HUES6 (cell line): Measurements from ENCODE around the gene CCDC106.

Source experiments
- H3K27ac ChIP-seq: 2 replicates; pipeline ENCODE4 v1.7.0; 2013; ENCODE audit warnings: low read depth, mild to moderate bottlenecking, low read length, inconsistent platforms
- H3K27me3 ChIP-seq: 2 replicates; pipeline ENCODE4 v1.6.1; 2013; ENCODE audit warnings: low read length; ENCODE audit not compliant: control insufficient read depth, insufficient read depth
- H3K36me3 ChIP-seq: 2 replicates; pipeline ENCODE4 v1.6.1; 2013; ENCODE audit warnings: low read length; ENCODE audit not compliant: control insufficient read depth, insufficient read depth
- H3K4me1 ChIP-seq: 2 replicates; pipeline ENCODE4 v1.6.1; 2013; ENCODE audit warnings: low read length; ENCODE audit not compliant: control insufficient read depth, insufficient read depth
- H3K4me3 ChIP-seq: 2 replicates; pipeline ENCODE4 v1.5.1; 2013; ENCODE audit warnings: low read depth, low read length
- H3K9ac ChIP-seq: one replicate; pipeline ENCODE4 v1.6.1; 2013; ENCODE audit warnings: mild to moderate bottlenecking, low read length
- H3K9me3 ChIP-seq: 2 replicates; pipeline ENCODE4 v1.6.1; 2013; ENCODE audit warnings: low read depth, low read length; ENCODE audit not compliant: control insufficient read depth, insufficient read depth

CCDC106 gene

GRCh38 chr19:55605207-55605636 is 42.8 kb upstream of the CCDC106 start:
- Histone ChIP-seq H3K9ac (peak overlapping the region; percentile 71), H3K27me3 (no peaks in the 10 kb centered on the region), H3K4me1 (peaks cover 13% of the 10 kb centered on the region), H3K27ac (peak overlapping the region; percentile 64; the same call in 1 of the 2 replicates), H3K9me3 (no peaks in the 10 kb centered on the region), H3K36me3 (peaks cover 15% of the 10 kb centered on the region; the same call in 1 of the 2 replicates), H3K4me3 (peak overlapping the region; percentile 66)

- peak within 1 kb of the TSS; percentile 77; the same call in 1 of the 2 replicates for H3K27ac ChIP-seq
- peaks cover 13% of the 10 kb centered on the region for H3K4me1 ChIP-seq
- no peaks in the 10 kb centered on the region for H3K27me3 ChIP-seq
- peak within 1 kb of the TSS; percentile 77 for H3K4me3 ChIP-seq
- H3K9me3 ChIP-seq, result no peaks in the 10 kb centered on the region
- H3K9ac ChIP-seq, result peak within 1 kb of the TSS; percentile 74
- peaks cover 15% of the 10 kb centered on the region; the same call in 1 of the 2 replicates for H3K36me3 ChIP-seq
Observed at GRCh38 chr19:55605637-55606470, 42.2 kb upstream of the CCDC106 start, which contains the start of gene ZNF865. ZNF865 (plus strand) TSS chr19:55605647; CDS start chr19:55613619, 7,972 bp downstream.

GRCh38 chr19:55606471-55606787 is 41.6 kb upstream of the CCDC106 start:
- peaks cover 15% of the 10 kb centered on the region; the same call in 1 of the 2 replicates for H3K36me3 ChIP-seq
- H3K27ac ChIP-seq, result no peak overlapping the region
- no peaks in the 10 kb centered on the region for H3K9me3 ChIP-seq
- H3K27me3 ChIP-seq, result no peaks in the 10 kb centered on the region
- peak overlapping the region; percentile 53 for H3K9ac ChIP-seq
- peaks cover 13% of the 10 kb centered on the region for H3K4me1 ChIP-seq
- H3K4me3 ChIP-seq, result peak overlapping the region; percentile 77

- no peak overlapping the region for H3K27ac ChIP-seq
Observed at GRCh38 chr19:55606817-55607216, 41.2 kb upstream of the CCDC106 start.

GRCh38 chr19:55609326-55609725 is 38.7 kb upstream of the CCDC106 start:
- no peaks in the 10 kb centered on the region for H3K9me3 ChIP-seq
- no peak overlapping the region for H3K4me3 ChIP-seq
- H3K4me1 ChIP-seq, result peaks cover 9% of the 10 kb centered on the region
- H3K9ac ChIP-seq, result no peak overlapping the region
- no peak overlapping the region for H3K27ac ChIP-seq
- H3K27me3 ChIP-seq, result no peaks in the 10 kb centered on the region
- H3K36me3 ChIP-seq, result peaks cover 15% of the 10 kb centered on the region; the same call in 1 of the 2 replicates

More at GRCh38 chr19:55606817-55607216, 41.2 kb upstream of the CCDC106 start:
- Histone ChIP-seq H3K36me3 (peaks cover 15% of the 10 kb centered on the region; the same call in 1 of the 2 replicates), H3K9me3 (no peaks in the 10 kb centered on the region), H3K4me1 (peaks cover 13% of the 10 kb centered on the region), H3K4me3 (peak overlapping the region; percentile 77), H3K27me3 (no peaks in the 10 kb centered on the region), H3K9ac (peak overlapping the region; percentile 53)

- Histone ChIP-seq H3K27ac (no peak overlapping the region), H3K4me3 (no peak overlapping the region), H3K27me3 (no peaks in the 10 kb centered on the region), H3K9me3 (no peaks in the 10 kb centered on the region), H3K9ac (no peak overlapping the region), H3K36me3 (peaks cover 31% of the 10 kb centered on the region), H3K4me1 (peaks cover 4% of the 10 kb centered on the region)
Observed at GRCh38 chr19:55611300-55611982, 36.6 kb upstream of the CCDC106 start.

- Histone ChIP-seq H3K4me3 (no peak overlapping the region), H3K9me3 (no peaks in the 10 kb centered on the region), H3K27me3 (no peaks in the 10 kb centered on the region), H3K9ac (no peak overlapping the region), H3K36me3 (peaks cover 31% of the 10 kb centered on the region), H3K27ac (no peak overlapping the region), H3K4me1 (no peaks in the 10 kb centered on the region)
Observed at GRCh38 chr19:55611983-55612645, 35.9 kb upstream of the CCDC106 start.

GRCh38 chr19:55613396-55613795 is 34.6 kb upstream of the CCDC106 start:
- Histone ChIP-seq H3K9ac (no peak overlapping the region), H3K27ac (no peak overlapping the region), H3K36me3 (peaks cover 36% of the 10 kb centered on the region), H3K9me3 (no peaks in the 10 kb centered on the region), H3K27me3 (no peaks in the 10 kb centered on the region), H3K4me1 (no peaks in the 10 kb centered on the region), H3K4me3 (no peak overlapping the region)

- no peaks in the 10 kb centered on the region for H3K27me3 ChIP-seq
- no peaks in the 10 kb centered on the region for H3K4me1 ChIP-seq
- no peak overlapping the region for H3K9ac ChIP-seq
- H3K36me3 ChIP-seq, result peaks cover 34% of the 10 kb centered on the region
- H3K4me3 ChIP-seq, result no peak overlapping the region
- H3K27ac ChIP-seq, result no peak overlapping the region
- H3K9me3 ChIP-seq, result no peaks in the 10 kb centered on the region
Observed at GRCh38 chr19:55613930-55614710, 33.9 kb upstream of the CCDC106 start.

GRCh38 chr19:55614711-55615542 is 33.1 kb upstream of the CCDC106 start:
- H3K9ac ChIP-seq, result no peak overlapping the region
- H3K9me3 ChIP-seq, result no peaks in the 10 kb centered on the region
- H3K4me1 ChIP-seq, result no peaks in the 10 kb centered on the region
- H3K36me3 ChIP-seq, result peaks cover 26% of the 10 kb centered on the region
- H3K27me3 ChIP-seq, result no peaks in the 10 kb centered on the region
- no peak overlapping the region for H3K4me3 ChIP-seq
- no peak overlapping the region for H3K27ac ChIP-seq
